A673 (cell line): ENCODE data around the gene TRIM37. TPM values are rescaled to one million over a fixed set of nuclear protein-coding genes. Genes with fewer than 3 reads are reported as not detected.

ENCODE experiments used
- BruUV-seq: library from RNA; stranded (reverse); fragments of 400-500 nt; replicated peaks from 2 replicates; lab custom pipeline; 2021; lab: Mats Ljungman, UMichigan
- CTCF ChIA-PET: fragments of 300-600 bp; sonication (Branson Sonifier 250); formaldehyde crosslinking; loops from one replicate; lab custom pipeline; 2022; ENCODE audit warnings: antibody characterized with exemption; lab: Charles Lee
- POLR2A ChIA-PET: fragments of 300-600 bp; sonication (Branson Sonifier 250); formaldehyde crosslinking; loops from one replicate; lab custom pipeline; 2022; ENCODE audit warnings: antibody characterized with exemption; ENCODE audit not compliant: low non-redundant PET; lab: Charles Lee
- DNase-seq: peaks from one replicate; pipeline ENCODE4 v3.0.0-alpha.2; 2015; ENCODE audit warnings: low spot score
- H3K27ac ChIP-seq: fragments of 200-600 bp; sonication (generic); 2 replicates; pipeline ENCODE4 v1.5.1; 2016; ENCODE audit warnings: mixed run types, low read depth, mild to moderate bottlenecking, mixed read lengths, antibody characterized with exemption, low read length; ENCODE audit not compliant: poor library complexity, severe bottlenecking
- H3K27me3 ChIP-seq: fragments of 200-600 bp; sonication (generic); replicated peaks from 2 replicates; pipeline ENCODE4 v1.6.1; 2017; ENCODE audit warnings: mixed run types, low read depth, mild to moderate bottlenecking, mixed read lengths, antibody characterized with exemption, low read length; ENCODE audit not compliant: insufficient read depth, poor library complexity
- H3K36me3 ChIP-seq: fragments of 200-600 bp; sonication (generic); 2 replicates; pipeline ENCODE4 v1.6.1; 2016; ENCODE audit warnings: mixed run types, mild to moderate bottlenecking, mixed read lengths, antibody characterized with exemption, low read length; ENCODE audit not compliant: insufficient read depth, poor library complexity, severe bottlenecking
- H3K4me1 ChIP-seq: fragments of 200-600 bp; sonication (generic); 2 replicates; pipeline ENCODE4 v1.6.1; 2017; ENCODE audit warnings: mixed run types, mild to moderate bottlenecking, mixed read lengths, antibody characterized with exemption, low read length; ENCODE audit not compliant: insufficient read depth, poor library complexity, severe bottlenecking
- H3K4me3 ChIP-seq: fragments of 200-600 bp; sonication (generic); 2 replicates; pipeline ENCODE4 v1.5.1; 2016; ENCODE audit warnings: low read depth, mixed run types, mild to moderate bottlenecking, mixed read lengths, low read length; ENCODE audit not compliant: poor library complexity, severe bottlenecking
- H3K9me3 ChIP-seq: fragments of 200-600 bp; sonication (generic); 2 replicates; pipeline ENCODE4 v1.6.1; 2016; ENCODE audit warnings: mixed run types, low read depth, mild to moderate bottlenecking, mixed read lengths, antibody characterized with exemption, low read length; ENCODE audit not compliant: poor library complexity, severe bottlenecking
- EZH2 ChIP-seq: fragments of 200-600 bp; sonication (generic); IDR thresholded peaks from 2 replicates; pipeline ENCODE4 v1.6.1; 2017; ENCODE audit warnings: borderline replicate concordance, low read depth, mild to moderate bottlenecking, mixed read lengths, antibody characterized with exemption, low read length; ENCODE audit not compliant: poor library complexity, severe bottlenecking
- intact Hi-C: fragments of 100-400 bp; cut with micrococcal nuclease; formaldehyde crosslinking; loops from one replicate; pipeline ENCODE4 v1.10.0; 2022; ENCODE audit not compliant: unreplicated experiment
- total RNA-seq: library from RNA; stranded (reverse); gene quantifications from 2 replicates; pipeline ENCODE4 v1.2.3, GENCODE V29; 2021
- TF ChIP-seq, protein P1 (sequence below): fragments of 300-800, 200-600 bp; sonication (generic); conservative IDR thresholded peaks from 2 replicates; pipeline ENCODE4 v1.5.1; 2017; ENCODE audit warnings: low read depth, mild to moderate bottlenecking, antibody characterized with exemption, low read length, moderate library complexity, mixed read lengths

TRIM37 gene
- total RNA-seq, 1 experiment from 2014 or later = 39.4 TPM

DNA sequence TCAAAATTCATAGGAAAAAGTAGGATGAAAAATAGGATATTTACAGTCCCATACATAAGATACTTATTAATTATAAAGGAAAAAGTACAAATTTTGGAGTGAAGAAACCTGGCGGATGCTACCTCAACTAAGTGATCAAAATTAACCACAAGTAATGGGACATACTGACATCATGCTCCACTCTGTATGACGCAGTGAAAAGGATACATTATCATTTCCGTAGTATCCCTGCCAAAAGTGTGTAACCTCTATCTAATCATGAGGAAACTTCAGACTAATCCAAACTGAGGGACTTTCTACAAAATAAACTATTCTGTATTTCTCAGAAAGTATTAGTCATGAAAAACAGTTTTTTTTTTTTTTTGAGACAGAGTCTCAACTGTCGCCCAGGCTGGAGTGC, 60.5 kb downstream of the TRIM37 start:
- no TSS peak for BruUV-seq
- ChIA-PET POLR2A (no interaction called here), CTCF (no interaction called here)
- no peak for DNase-seq
- no peak for TF ChIP-seq EZH2
- TF ChIP-seq, protein P1, sequence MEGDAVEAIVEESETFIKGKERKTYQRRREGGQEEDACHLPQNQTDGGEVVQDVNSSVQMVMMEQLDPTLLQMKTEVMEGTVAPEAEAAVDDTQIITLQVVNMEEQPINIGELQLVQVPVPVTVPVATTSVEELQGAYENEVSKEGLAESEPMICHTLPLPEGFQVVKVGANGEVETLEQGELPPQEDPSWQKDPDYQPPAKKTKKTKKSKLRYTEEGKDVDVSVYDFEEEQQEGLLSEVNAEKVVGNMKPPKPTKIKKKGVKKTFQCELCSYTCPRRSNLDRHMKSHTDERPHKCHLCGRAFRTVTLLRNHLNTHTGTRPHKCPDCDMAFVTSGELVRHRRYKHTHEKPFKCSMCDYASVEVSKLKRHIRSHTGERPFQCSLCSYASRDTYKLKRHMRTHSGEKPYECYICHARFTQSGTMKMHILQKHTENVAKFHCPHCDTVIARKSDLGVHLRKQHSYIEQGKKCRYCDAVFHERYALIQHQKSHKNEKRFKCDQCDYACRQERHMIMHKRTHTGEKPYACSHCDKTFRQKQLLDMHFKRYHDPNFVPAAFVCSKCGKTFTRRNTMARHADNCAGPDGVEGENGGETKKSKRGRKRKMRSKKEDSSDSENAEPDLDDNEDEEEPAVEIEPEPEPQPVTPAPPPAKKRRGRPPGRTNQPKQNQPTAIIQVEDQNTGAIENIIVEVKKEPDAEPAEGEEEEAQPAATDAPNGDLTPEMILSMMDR = no peak
- H3K4me3 ChIP-seq = no peak overlapping the region
- peaks cover 30% of the 10 kb centered on the region for H3K36me3 ChIP-seq
- no peaks in the 10 kb centered on the region for H3K27me3 ChIP-seq
- H3K27ac ChIP-seq = no peak overlapping the region
- no peaks in the 10 kb centered on the region for H3K9me3 ChIP-seq
- H3K4me1 ChIP-seq = no peaks in the 10 kb centered on the region
- intact Hi-C loops = no loop called here

DNA sequence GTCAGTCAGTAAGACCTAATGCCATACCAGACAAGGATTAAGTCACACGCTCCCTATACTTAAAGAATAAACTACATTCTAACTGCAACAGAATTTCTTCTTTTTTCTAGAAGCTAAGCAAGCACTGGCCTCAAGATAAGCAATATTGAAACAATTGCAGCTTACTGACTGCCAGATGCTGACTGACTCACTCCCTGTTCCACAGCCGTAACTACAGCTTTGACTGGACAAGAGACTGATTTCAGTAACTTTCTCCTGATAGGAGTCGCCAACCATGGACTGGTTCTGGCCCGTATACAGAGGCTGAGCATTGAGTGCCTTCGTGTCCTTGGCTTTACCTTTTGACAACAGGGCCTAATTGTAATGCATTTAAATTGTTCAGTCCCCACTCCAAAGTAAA, 67.9 kb downstream of the TRIM37 start:
- BruUV-seq = no TSS peak
- Histone ChIP-seq H3K27me3 (no peaks in the 10 kb centered on the region), H3K36me3 (peaks cover 16% of the 10 kb centered on the region), H3K4me3 (no peak overlapping the region), H3K27ac (no peak overlapping the region), H3K4me1 (no peaks in the 10 kb centered on the region), H3K9me3 (no peaks in the 10 kb centered on the region)
- TF ChIP-seq EZH2 = no peak
- TF ChIP-seq, protein P1 = no peak
- DNase-seq = no peak
- ChIA-PET CTCF (no interaction called here), POLR2A (no interaction called here)
- intact Hi-C loops = no loop called here

DNA sequence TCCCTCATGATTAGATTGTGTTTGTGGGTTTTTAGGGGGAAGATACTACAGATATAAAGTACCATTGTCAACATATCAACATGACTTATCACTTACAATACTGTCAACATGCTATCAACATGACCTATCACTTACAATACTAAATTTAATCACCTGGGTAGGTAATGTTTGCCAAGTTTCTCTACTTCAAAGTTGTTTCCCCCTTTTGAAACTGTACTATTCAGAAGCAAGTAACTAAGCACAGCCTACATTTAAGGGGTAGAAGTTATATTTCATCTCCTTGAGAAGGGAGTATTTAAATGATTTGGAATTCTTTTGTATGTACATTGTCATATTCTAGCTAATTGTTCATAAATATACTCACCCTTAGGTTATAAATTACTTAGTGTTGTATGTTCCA, 68.7 kb downstream of the TRIM37 start:
- BruUV-seq = no TSS peak
- intact Hi-C loops = no loop called here
- no peak overlapping the region for H3K4me3 ChIP-seq
- peaks cover 10% of the 10 kb centered on the region for H3K36me3 ChIP-seq
- no peaks in the 10 kb centered on the region for H3K27me3 ChIP-seq
- ChIA-PET CTCF (no interaction called here), POLR2A (no interaction called here)
- H3K9me3 ChIP-seq = no peaks in the 10 kb centered on the region
- no peaks in the 10 kb centered on the region for H3K4me1 ChIP-seq
- no peak overlapping the region for H3K27ac ChIP-seq
- DNase-seq = no peak
- TF ChIP-seq, protein P1 = no peak
